GM23248 (cell line): ENCODE results near the gene NEDD4L.

Experiments used
- EZH2 ChIP-seq: fragments of 200-600 bp; sonication (generic); IDR thresholded peaks from 2 replicates; pipeline ENCODE4 v1.6.1; 2018; ENCODE audit warnings: antibody characterized with exemption, mild to moderate bottlenecking; ENCODE audit not compliant: insufficient read depth, poor library complexity, severe bottlenecking
- EZH2phosphoT487 ChIP-seq: fragments of 200-600 bp; sonication (generic); IDR thresholded peaks from 2 replicates; pipeline ENCODE4 v1.6.1; 2018; ENCODE audit warnings: antibody characterized with exemption, moderate library complexity, mild to moderate bottlenecking, low read depth; ENCODE audit not compliant: insufficient read depth

GRCh38 chr18:58118536-58118935 lies 74.5 kb downstream of the NEDD4L start:
- TF ChIP-seq EZH2, result no peak
- TF ChIP-seq EZH2phosphoT487, result no peak
